ENCODE measurements around the gene TBX21.
A peak's percentile ranks its signal among the peaks of the same experiment; 100 is the strongest.

The TBX21 gene

DNA sequence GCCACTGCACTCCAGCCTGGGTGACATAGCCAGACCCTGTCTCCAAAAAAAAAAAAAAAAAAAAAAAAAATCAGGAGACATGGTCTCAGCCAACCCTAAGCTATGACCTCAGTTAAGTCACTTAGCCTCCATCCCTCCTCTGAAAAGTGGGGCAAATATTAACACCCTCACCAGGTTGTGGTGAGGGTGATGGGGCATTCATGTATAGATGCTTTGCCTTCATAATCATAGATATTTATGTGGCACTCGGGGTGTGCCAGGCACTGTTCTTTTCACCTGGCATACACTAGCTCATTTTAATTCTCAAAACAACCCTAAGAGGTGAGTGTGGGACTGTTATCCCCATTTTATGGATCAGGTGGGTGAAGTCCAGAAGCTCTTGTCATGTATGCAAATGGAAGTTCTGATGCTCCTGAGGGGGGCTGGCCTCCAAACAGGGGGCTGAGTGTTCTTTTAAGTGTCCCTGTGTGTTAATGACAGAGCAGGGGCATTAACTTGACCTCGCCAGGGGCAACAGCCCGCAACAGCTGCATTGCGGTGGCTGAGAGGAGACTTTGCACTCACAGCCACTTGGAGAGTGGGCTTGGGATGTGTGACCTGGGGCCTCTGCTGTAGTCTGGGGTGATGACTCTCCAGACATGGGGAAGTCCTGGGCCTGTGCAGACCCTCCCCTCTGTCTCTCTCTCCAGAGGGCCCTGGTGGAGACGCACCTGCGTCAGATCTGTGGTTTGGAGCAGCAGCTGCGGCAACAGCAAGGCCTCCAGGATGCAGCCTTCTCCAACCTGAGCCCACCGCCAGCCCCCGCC is 34.9 kb upstream of the TBX21 start:
- no peak for DNase-seq (ENCODE audit: low spot score)

DNA sequence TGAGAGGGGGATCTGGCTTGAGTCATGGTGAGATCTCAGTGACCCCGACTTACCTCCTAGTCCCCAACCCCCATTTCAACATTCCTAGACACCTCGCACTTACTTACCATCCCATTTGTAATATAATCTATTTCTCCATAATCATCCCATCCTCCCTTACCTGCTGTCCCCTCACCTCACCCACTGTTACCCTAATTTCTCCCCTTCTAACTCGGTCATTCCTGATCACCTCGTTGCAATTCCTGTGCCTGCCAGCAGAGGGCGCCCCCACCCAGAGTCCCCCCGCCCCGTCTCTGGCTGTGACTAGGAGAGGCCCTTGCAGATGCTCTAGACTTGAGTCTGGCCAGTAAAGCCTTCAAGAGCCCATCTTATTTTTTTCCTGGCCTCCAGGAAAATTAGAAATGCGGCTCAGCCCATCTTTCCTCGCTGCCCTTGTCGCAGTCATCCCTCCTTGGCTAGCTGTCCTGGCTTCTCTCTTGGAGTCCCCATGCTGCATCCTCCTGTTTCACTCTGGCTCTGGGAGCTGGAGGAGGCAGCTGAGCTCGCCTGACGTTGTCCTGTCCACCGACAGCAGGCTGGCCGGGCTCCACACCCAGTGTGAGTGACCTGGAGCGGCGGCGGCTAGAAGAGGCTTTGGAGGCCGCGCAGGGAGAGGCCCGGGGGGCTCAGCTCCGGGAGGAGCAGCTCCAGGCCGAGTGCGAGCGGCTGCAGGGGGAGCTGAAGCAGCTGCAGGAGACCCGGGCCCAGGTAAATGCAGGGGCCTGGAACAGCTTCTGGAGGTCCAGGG is 34.1 kb upstream of the TBX21 start:
- no peak for DNase-seq (ENCODE audit: low spot score)

DNA sequence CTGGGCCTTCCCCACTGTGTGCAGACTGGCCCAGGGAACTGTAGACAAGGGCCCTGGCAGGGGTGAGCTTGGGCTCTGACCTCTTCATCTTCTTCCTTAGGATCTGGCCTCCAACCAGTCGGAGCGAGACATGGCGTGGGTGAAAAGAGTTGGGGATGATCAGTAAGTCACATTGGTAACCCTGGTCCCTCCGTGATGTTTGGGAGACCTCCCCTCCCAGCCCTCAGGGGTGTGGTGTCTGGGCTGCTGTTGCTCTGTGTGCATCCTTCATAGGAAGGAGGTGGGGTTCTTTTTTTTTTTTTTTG is 33.5 kb upstream of the TBX21 start:
- DNase-seq (ENCODE audit: low spot score) = no peak

DNA sequence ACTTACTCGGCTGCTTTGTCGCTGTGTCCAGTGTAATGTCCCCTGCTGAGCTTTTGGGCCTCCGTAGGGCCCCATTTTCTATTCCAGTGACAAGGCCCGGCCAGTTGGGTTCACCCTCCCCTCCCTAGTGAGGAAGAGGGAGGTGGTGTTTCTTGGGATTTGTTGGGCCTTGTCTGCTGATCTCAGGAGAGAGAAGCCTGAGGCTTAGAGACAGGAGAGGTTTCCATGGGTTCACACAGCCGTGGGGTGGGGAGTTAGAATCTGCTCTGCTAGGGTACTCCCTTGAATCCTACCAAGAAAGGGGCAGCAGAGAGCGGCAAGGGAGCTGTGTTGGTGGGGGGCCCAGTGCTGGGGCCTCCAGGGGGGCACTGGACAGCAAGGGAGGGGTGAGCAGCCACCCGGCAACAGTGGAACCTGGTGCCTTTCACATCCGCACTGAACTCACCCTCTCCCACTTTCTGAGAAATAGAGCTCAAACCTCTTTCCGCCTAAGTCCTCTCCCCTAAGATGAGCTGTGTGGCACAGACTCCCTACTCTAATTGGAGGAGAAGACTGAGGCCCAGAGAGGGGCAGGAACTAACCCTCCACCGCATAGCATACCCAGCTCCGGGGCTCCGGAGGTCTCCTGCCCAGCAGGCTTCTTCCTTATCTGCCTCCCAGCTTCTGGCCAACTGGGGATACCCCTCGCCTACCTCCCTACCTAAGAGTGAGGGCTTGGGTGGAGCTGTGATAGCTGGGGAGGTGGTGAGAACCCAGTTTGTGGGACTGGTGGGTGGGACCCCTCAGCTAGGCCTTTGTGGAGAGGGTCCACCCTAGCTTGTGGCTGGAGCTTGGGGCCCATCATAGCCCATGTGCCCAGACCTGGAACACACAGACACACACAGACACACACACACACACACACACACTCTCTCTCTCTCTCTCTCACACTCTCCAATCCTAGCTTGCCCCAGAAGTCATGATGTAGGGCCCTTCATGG is 32.3 kb upstream of the TBX21 start:
- DNase-seq (ENCODE audit: low spot score) = peak; percentile 51

DNA sequence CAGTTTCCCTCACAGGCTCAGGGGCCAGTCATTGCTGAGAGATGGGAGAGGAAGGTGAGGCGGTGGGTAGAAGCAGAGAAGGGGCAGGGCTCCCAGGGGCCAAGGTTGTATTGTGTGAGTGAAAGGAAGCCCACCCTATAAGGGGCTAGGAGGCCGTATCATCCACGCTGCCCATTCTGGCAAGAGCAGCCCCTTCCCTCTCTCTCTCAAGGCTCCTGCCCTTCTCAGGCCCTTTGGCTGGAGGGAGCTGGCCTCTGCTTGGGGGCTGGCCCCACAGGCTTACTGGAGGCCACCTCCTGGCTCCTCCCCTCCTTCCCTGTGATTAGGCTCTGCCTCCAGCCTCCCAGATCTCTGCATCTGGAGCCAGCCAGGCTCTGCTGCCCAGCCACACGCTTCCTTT is 31.4 kb upstream of the TBX21 start:
- DNase-seq (ENCODE audit: low spot score) = no peak

DNA sequence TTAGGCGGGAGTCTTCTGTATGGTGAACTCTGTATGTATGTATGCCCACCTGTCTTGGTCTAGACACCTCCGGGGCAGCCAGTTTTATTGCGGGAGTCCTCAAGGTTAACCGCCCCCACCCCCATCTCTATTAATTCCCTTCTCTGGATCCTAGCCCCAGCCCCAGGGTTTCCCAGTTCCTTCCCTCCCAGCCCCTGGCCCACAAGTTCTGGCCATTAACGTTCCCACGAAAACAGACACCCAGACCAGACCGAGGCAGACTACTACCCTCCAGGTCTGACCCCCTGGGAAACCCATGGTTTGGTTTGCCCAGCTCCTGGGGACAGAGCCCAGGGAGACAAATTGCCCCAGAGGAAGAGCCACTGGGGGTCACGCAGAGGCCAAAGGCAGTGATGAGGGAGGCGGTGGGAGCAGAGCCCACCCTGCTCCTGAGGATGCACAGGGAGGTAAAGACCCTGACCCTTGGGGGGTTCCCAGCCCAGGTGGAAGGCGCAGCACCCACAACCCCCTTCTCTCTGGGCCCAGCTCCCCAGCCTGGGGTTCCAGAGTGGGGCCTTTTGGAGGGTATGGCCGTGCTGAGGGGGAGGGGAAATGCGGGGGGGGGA is 30.5 kb upstream of the TBX21 start:
- DNase-seq (ENCODE audit: low spot score) = no peak

DNA sequence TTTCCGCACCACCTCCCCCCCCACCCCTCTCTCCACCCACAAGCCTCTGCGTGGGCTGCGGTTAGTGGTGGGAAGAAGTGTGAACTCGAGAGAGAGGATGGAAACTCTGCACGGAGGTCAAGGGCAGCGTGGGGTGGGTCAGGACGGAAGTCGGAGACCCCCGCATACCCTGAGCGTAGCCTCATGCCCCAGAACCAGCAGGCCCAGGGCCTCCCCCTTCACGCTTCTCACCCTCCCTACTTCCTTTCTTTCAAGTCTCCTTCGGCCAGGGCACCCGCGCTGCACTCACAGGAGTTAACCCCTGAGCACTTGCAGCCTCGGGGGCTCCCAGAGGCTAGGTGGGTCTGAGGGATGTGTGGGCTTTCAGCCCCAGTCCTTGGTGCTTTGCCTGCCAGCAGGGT is 29.8 kb upstream of the TBX21 start:
- no peak for DNase-seq (ENCODE audit: low spot score)

DNA sequence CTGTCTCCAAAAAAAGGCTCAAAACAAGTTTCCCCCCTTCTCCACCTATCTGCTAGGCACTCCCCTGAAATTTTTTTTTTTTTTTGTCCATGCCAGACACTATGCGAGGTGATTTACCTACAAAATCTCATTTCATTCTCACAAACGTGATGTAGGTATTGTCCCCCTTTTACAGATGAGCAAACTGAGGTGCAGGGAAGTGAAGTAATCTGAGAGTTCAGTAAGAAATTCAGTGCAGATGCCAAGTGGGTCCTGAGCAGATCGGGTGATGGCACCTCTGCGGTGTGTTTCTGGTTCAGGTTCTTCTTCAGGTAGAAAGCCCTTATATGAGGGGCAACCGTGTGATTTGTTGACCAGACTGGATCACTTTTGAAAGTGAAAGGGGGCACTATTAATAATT is 29.4 kb upstream of the TBX21 start:
- no peak for DNase-seq (ENCODE audit: low spot score)

DNA sequence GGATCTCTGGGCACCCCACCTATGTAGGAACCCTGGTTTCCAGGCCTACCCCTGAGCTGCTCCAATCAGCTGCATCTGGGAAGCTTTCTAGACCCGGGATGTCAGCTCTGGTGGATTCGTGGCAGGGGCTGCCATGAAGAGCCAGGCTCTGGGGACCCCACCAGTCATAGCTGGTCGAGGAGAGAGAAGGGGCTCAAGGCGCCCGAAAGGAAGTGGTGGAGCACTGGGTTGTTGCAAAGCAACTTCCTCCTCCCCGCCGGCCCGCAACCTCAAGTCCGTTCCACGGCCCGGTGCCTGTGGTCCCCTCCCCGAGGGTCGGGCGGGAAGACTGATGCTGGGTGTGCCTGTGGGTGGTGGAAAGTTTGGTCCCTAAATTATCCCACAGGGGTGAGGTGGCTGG is 28.9 kb upstream of the TBX21 start:
- no peak for DNase-seq (ENCODE audit: low spot score)

DNA sequence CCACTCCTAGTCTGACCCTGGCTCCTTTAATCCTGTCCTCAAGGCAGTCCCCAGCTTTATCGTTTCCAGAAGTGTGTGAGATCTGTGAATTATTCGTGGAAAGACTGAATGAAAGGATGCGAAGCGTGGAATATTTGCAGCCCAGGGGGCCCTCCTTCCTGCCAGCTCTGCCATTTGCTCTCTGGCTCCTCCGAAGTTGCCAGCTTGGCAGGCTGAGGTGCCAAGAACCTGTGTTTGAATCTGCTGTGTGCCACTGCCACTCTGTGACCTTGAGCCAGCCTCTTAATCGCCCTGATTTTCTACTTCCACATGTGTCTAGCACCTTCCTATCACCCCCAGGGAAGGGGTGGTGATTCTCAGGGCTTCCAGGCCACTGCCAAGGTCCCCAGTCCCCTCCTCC is 28.3 kb upstream of the TBX21 start:
- no peak for DNase-seq (ENCODE audit: low spot score)

DNA sequence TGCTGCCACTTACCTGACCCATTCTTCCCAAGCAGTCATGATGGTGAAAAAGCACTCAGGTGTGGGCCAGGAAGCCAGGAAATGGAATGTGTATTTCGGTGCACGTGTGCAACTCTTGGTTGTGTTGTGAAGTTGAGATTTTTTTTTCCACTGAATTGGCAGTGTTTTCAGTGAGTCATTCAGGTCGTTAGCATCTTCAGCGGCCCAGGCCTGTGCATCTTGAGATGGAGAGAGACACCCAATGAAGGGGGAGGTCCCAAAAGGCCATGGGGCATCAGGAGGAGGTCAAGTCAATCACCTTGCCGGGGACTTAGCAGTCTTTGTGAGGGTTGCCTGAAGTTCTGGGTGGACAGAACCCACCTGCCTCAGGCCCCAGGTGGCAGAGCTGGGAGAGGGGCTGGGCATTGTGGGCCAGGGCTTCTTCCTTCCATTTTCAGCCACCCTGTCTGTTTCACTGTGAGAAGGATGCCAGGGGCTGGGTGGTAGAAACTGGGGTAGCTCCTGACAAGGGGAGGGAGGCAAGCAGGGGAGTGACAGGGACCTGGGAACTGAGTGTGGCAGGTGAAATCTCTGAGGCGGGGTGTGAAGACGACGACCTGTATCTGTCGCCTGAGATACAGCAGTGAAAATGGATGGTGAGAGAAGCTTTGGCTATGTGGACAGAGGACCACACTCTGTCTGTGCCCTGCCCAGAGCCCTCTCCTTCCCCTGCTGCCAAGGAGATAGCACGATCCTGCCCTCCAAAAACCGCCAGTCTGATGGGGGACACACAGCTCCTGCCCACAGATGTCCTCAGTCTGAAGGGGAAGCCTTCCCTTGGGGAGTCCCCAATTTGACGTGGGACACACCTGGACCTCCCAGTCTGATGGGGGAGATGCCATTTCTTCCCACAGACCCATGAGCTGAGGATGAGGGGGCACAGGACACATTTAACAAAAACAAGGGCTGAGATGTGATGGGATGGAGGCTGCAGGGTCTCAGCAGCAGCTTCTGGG is 27.2 kb upstream of the TBX21 start:
- no peak for DNase-seq (ENCODE audit: low spot score)

DNA sequence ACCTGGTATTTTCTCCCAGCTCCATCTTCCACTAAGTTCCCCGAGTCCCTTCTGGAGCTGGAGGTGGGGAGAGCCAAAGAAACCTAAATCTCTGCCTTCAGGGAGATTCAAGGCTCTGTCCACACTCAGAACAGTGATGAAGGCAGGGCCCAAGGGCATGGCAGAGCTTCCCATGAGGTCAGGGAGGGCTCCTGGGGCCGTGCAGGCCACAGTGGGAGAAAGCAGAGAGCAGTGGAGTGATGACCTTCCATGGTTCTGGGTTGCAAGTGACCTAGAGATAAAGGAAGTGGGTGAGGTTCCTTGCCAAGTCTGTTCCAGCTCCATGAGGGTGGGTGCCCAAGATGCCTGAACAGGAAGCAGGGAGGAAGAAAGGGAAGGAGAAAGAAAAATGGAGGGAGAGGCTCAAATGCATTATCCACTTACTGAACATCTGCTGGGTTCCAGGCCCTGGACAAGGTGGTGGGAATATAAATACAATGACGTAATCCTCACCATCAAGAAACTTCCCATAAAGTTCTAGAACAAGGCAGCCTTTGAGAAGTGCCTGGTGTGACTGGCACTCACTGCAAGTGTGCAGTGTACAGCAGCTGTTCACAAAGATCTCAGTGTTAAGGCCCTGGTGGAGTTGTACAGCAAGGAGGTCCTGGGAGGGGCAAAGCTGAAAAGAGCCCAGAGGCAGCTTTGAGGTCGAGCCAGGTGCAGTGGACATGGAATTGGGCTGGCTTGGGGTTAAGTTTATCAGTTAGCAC is 25.8 kb upstream of the TBX21 start:
- no peak for DNase-seq (ENCODE audit: low spot score)

DNA sequence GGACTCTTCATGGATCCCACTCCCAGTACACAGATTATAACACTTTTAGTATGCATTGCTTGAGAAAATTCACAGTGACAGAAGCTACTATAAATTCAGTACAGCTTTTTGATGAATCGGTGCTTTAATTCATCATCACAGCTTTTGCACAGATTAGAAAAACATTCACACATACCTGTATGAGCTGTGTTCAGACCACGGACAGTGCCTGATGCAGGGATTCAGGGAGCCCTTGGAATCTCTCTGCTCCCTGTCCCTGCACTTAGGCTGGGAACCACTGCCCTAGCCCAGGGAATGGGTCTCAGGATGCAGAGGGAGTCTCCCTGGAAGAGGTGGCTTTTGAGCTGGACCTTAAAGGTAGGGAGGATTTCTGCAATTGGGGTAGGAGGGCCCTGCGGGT is 25.2 kb upstream of the TBX21 start:
- DNase-seq (ENCODE audit: low spot score) = no peak

DNA sequence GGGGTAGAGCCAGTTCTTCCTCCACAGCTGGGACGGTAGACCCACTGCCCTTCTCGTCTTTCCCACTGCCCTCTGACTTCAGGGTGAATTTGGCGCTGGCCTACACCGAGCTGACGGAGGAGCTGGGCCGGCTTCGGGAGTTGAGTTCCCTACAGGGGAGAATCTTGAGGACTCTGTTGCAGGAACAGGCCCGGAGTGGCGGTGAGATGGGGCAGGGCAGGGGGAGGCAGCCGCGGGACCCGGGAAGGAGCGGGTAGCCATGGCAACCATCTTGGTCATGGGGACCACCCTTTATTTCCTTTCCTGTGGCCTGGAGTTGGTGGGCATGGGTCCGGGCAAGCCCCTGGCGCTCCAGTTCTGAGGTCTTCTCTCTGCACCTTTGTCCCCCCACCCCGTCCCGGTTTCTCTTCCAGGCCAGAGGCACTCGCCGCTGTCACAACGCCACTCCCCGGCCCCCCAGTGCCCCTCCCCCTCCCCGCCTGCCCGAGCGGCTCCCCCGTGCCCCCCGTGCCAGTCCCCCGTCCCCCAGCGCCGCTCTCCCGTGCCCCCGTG is 24.6 kb upstream of the TBX21 start:
- DNase-seq (ENCODE audit: low spot score) = no peak

DNA sequence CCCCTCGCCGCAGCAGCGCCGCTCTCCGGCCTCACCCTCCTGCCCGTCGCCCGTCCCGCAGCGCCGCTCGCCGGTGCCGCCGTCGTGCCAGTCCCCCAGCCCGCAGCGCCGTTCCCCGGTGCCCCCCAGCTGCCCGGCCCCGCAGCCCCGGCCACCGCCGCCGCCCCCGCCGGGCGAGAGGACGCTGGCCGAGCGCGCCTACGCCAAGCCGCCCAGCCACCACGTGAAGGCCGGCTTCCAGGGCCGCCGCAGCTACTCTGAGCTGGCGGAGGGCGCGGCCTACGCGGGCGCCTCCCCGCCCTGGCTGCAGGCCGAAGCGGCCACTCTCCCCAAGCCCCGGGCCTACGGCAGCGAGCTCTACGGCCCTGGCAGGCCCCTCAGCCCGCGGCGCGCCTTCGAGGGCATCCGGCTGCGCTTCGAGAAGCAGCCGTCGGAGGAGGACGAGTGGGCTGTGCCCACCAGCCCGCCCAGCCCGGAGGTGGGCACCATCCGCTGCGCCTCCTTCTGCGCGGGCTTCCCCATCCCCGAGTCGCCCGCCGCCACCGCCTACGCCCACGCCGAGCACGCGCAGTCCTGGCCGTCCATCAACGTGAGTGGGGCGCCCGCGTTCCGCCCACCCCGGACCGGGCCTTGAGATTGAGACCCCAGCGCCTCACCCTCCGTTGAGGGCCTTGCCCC is 24.0 kb upstream of the TBX21 start:
- no peak for DNase-seq (ENCODE audit: low spot score)

DNA sequence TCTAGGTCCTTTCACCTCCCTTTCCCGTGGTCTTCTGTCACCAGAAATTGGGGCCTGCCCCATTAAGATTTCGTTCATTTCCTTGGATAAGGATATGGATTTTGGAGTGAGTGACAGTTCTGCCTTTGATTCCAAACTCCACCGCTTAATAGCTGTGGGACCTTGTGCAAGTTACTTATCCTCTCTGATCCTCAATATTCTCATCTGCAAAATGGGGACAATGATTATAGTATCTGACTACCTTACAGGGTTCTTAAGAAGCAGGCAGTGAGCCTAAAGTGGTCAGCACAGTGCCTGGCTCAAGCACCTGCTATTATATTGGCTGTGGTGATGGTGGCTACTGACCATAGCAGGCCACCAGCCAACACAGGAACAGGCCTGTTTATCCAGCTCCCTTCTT is 23.4 kb upstream of the TBX21 start:
- DNase-seq (ENCODE audit: low spot score) = no peak

DNA sequence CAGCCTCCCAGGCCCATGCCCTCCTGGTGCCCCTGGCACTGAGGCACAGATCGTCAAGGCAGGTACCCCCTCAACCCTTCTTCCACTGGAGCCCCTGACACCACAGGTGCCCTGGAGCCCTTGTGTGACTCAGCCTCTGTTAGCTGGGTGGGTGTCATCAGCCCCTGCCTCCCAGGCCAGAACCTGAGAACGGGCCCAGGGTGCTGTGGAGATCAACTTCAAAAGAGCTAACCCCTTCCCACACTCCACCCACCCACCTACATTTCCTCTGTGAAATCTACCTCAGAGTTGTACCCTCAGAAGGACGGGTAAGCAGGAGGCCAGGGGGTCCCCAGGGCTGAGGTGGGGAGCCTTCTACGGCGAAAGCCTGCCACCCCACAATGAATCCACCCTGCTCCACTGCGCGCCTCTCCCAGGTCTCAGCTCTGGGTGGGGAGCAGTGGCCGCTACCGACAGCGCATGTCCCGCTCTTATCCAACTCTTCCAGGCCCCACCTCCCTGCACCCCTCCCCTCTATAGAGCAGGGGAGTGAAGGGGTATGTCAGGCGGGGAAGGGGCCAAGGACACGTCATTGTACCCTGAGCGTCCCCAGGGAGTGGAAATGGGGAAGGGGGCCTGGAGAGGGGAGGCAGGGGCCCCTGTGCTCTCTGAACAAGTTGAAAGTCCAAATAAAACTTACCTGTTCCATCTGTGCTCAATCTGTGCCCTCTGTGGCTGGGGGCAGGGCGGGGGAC is 21.5 kb upstream of the TBX21 start:
- no peak for DNase-seq (ENCODE audit: low spot score)

DNA sequence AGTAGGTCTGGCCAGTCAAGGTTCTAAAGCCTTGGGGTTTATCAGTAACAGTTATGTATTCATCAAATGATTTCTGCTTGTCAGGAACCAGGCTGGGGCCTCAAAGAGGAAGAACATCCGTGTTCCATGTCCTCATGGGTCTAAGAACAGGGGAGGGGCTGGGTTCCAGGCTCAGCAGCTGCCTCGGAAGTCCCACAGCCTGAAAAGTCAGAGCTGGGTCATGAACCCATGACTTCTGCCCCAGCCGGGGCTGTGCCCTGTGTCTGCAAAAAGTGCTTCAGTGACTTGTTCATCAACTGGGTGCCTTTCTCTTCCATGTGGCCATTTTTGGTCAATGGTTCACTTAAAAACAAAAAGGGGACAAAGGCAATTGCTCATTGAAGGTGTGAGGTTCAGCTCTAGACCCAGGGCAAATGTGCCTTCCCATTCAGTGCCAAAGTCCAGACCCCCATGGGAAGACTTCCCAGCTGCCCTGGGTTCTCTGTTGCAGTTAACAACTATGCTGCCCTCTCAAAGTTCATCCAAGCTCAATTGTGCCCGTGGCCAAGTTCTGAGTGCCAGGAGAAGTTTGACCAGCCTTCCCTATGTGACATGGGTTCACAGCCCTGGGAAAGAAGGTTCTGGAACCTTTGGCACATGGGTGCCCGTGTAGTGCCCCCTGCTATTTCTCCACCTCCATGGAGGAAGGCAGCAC is 20.6 kb upstream of the TBX21 start:
- DNase-seq (ENCODE audit: low spot score) = no peak

Data from left forelimb (tissue), 1 donor.